Right lung (tissue), 5 donors: ENCODE measurements around the gene BIRC5. TPM values are rescaled to one million over a fixed set of nuclear protein-coding genes. Genes with fewer than 3 reads are reported as not detected.
"Not testable (repeated sequence)": the region's sequence is repeated elsewhere in the genome, so short reads cannot be mapped to it uniquely, and the experiment has no call there.

Experiments
- DNase-seq, 2 donors: peaks; one replicate each; pipeline ENCODE4 v3.0.0-alpha.2; 2013
- polyA plus RNA-seq, 5 donors: library from polyadenylated mRNA; unstranded; fragments of 120-200 nt; gene quantifications; one replicate each; pipeline versions ENCODE4 v1.2.1 to v1.2.3, GENCODE V29; 2013; ENCODE audit warnings: inconsistent platforms in 1 of 5, low replicate concordance in 1 of 5; ENCODE audit not compliant: insufficient read length in 5 of 5, insufficient read depth in 1 of 5

BIRC5 gene
- polyA plus RNA-seq, 5 donors: 21.7 to 39.2 (median 28.0) TPM

GRCh38 chr17:78223765-78224164 is 9.7 kb downstream of the BIRC5 start:
- no peak for DNase-seq

- DNase-seq: no peak
These were observed 10.4 kb downstream of the BIRC5 start for GRCh38 chr17:78224231-78225087.

GRCh38 chr17:78225088-78225865 is 11.2 kb downstream of the BIRC5 start:
- DNase-seq: no peak

GRCh38 chr17:78226055-78226758 is 12.2 kb downstream of the BIRC5 start:
- DNase-seq: no peak

GRCh38 chr17:78226759-78227454 is 12.9 kb downstream of the BIRC5 start:
- DNase-seq: no peak

- no peak for DNase-seq
These were observed 13.4 kb downstream of the BIRC5 start for GRCh38 chr17:78227455-78227916.

- DNase-seq: no peak
These were observed 14.1 kb downstream of the BIRC5 start for GRCh38 chr17:78228176-78228575.

- DNase-seq: no peak
These were observed 16.4 kb downstream of the BIRC5 start for GRCh38 chr17:78230252-78230962.

- no peak for DNase-seq
These were observed 17.2 kb downstream of the BIRC5 start, which contains the start of gene TMEM235 for GRCh38 chr17:78230996-78231935. Gene TMEM235, plus strand, starts transcription at chr17:78231631. Its CDS starts 393 bp downstream, at chr17:78232024.

GRCh38 chr17:78231991-78232858 is 18.2 kb downstream of the BIRC5 start:
- no peak for DNase-seq

- no peak for DNase-seq
These were observed 18.8 kb downstream of the BIRC5 start for GRCh38 chr17:78232859-78233173.

- DNase-seq: no peak
These were observed 19.6 kb downstream of the BIRC5 start for GRCh38 chr17:78233678-78234077.

- no peak for DNase-seq
These were observed 20.3 kb downstream of the BIRC5 start for GRCh38 chr17:78234261-78234865.

GRCh38 chr17:78235022-78235421 is 21.0 kb downstream of the BIRC5 start:
- not testable (repeated sequence) for DNase-seq

GRCh38 chr17:78235885-78236284 is 21.8 kb downstream of the BIRC5 start:
- DNase-seq: no peak

- DNase-seq: no peak
These were observed 22.5 kb downstream of the BIRC5 start for GRCh38 chr17:78236362-78237127.

- DNase-seq: no peak
These were observed 23.5 kb downstream of the BIRC5 start for GRCh38 chr17:78237401-78238012.
